GM12872 (cell line): ENCODE measurements around the gene ZFP36L1.

Source experiments
- CTCF ChIP-seq: IDR thresholded peaks from 3 replicates; pipeline ENCODE4 v1.5.1; 2011; ENCODE audit warnings: low read depth, mild to moderate bottlenecking, low read length, moderate library complexity; ENCODE audit not compliant: insufficient read depth

Gene ZFP36L1

GRCh38 chr14:68753690-68754089 is 39.2 kb downstream of the ZFP36L1 start:
- TF ChIP-seq CTCF = no peak

- no peak for TF ChIP-seq CTCF
Observed at GRCh38 chr14:68752271-68753006, 40.4 kb downstream of the ZFP36L1 start.

GRCh38 chr14:68749487-68750475 is 43.1 kb downstream of the ZFP36L1 start:
- no peak for TF ChIP-seq CTCF

- TF ChIP-seq CTCF = no peak
Observed at GRCh38 chr14:68748691-68749090, 44.2 kb downstream of the ZFP36L1 start.

GRCh38 chr14:68748260-68748659 is 44.6 kb downstream of the ZFP36L1 start:
- no peak for TF ChIP-seq CTCF

GRCh38 chr14:68747393-68747792 is 45.5 kb downstream of the ZFP36L1 start:
- no peak for TF ChIP-seq CTCF

GRCh38 chr14:68744613-68745012 is 48.3 kb downstream of the ZFP36L1 start:
- TF ChIP-seq CTCF = no peak
